ENCODE measurements around the gene GP1BB.

- TF ChIP-seq TCF12 (IDR thresholded peaks at IDR 0.05; ENCODE audit: low read depth) (no peak), EP300 (IDR thresholded peaks at IDR 0.05; ENCODE audit: borderline replicate concordance) (no peak), REST (IDR thresholded peaks at IDR 0.05; ENCODE audit: low read depth) (no peak), EGR1 (IDR thresholded peaks at IDR 0.05) (no peak), NFIC (IDR thresholded peaks at IDR 0.05) (no peak)
Observed at GRCh38 chr22:19717181-19717580, 6.2 kb upstream of the GP1BB start.
